GM18502 (cell line): ENCODE data around the gene LIPH.

Source experiments
- ATAC-seq: cut with Tn5 transposase; IDR thresholded peaks from one replicate; pipeline ENCODE4 v1.9.1; 2021; ENCODE audit warnings: mild to moderate bottlenecking; ENCODE audit not compliant: unreplicated experiment, poor library complexity

Gene LIPH

DNA sequence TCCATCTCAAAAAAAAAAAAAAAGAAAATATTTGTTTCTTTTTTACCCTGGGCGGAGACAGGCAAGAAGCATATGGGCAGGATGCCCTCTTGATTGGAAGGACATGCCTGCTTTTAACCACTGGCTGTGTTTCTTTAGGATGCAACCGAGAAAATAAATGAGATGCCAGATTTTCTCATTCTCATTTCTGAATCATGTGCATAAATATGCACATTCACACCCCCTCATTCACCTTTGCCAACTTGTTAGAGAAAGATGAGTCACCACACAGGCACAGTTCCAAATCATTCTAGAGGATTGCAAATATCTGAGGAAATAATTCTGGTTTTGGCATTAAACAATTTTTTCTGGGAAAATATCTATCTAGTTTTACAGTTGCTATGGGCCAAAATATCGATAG is 3.3 kb downstream of the LIPH start:
- no peak for ATAC-seq

DNA sequence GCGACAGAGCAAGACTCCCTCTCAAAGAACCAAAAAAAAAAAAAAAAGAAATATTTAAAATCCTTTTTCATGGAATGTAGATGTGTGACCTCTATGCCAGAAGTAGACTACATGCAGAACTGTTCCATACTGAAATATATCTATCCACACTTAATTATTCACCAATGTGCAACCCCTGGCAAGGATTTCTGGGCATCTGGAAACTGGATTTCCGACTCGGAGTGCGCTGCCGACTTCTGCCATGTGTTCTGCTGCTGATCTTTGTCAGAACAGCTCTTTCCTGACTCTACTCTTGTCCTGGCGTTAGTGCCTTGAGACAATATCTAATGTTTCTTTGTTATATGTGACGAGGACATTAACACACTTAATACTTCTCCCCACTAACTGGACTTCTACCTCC is 11.7 kb downstream of the LIPH start:
- no peak for ATAC-seq

DNA sequence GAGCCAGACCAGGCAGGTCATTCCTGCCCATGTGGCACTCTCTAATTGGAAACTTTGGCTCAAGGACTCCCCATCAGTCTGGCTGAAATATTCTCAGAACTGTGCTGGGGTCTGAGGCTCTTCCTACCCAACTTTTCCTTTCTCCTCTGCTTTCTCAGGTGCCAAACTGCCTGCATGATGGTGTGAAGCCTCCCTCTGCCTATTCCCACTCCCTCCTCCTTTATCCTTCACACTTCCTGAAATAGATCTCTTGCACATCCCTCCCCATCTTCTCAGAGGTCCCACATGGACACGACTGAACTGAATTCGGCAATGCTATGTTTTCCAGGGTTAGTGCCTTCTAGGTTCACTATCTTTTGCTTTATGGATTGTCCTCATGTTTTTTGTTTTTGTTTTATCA is 12.5 kb downstream of the LIPH start:
- no peak for ATAC-seq

DNA sequence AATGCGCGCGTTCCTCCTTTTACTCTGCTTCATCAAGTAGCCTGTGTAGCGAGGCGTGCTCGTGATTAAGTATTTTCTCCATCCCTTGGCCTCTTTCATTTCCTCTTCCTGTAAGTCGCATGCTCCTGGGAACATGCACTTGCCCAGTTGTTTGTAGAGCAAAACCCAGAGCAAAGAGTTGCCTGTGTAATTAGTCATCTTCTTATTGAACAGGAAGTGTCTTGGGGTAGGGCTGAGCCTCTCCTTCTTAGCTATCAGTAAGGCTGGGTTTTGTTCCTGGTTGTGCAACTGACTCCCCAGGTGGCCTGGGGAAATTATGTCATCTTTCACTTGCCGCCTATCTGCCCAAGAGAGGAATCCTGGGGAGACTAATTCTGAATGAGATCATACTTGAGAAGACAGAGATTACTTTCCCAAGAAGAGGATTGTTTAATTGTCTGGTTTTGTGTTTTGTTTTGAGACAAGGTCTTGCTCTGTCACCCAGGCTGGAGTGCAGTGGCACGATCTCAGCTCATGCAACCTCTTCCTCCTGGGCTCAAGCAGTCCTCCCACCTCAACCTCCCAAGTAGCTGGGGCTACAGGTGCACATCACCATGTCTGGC is 14.9 kb downstream of the LIPH start:
- ATAC-seq: peak; percentile 98

DNA sequence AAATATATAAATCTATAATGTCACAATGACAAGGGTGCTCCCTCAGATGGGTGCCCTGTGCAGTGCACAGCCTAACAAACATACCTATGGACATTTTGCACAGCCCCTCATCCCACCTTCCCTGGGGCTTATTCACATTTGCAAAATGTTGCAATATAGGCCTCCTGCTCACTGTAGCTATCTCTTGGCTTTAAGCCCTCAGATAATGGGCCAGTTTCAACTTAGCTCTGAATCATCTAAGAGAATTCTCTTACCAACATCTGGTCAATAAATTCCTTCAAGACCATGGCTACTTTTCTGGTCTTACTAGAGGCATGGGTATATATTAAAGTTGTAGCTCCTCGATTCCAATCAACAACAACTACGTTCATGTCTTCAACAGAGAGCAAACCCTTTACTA is 17.9 kb downstream of the LIPH start:
- no peak for ATAC-seq

DNA sequence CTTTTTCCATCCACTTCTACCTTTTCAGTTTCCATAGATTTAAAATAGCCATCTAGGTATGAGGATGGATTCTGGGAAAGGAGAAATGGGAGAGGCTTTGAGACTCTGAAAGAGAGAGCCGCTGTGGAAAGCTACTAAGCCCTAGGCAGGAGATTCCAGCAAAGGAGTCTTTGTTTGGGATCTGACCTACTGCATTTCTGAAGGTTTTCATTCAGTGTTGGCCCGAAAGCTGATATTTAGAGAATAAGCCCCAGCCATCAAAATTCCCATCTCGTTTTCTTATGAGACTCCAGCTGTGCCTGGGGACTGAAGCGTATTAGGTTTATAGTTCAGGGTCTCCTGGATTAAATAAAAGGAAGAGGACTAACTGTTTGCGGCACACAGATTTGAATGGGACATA is 19.5 kb downstream of the LIPH start:
- ATAC-seq: no peak

DNA sequence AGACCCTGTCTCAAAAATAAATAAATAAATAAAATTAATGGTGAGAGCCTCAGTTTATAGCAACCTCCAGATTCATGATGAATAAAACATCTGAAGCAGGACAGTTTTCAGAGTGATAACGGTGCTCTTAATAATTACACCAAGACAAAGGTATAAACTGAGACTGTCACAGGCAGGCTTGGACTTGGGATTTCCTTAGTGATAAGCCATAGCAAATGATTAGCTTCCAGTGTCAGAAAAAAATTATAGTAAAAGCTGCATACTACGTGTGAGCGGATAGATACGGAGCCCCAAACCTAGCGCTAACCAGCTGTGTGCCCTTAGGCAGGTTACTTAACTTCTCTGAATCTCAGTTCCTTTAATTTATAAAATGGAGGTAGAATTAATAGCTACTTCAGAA is 21.5 kb downstream of the LIPH start:
- ATAC-seq: no peak

DNA sequence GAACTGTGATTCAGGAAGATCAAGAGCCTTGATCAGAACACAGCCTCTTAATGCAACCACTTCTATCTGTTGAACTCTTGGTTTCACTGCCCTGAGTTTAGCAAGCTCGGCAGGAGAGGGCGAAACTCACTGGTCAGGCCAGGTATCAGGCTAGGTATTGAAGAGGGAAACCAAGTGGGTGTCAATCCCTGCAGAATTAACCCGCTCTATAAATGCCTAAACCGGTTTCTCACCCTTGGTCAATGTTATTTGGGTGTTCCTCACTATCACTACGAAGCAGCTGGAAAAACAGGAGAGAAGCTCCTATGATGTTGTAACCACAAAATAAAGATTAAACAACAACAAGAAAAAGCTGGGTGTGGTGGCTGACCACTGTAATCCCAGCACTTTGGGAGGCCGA is 23.9 kb downstream of the LIPH start:
- ATAC-seq: no peak

DNA sequence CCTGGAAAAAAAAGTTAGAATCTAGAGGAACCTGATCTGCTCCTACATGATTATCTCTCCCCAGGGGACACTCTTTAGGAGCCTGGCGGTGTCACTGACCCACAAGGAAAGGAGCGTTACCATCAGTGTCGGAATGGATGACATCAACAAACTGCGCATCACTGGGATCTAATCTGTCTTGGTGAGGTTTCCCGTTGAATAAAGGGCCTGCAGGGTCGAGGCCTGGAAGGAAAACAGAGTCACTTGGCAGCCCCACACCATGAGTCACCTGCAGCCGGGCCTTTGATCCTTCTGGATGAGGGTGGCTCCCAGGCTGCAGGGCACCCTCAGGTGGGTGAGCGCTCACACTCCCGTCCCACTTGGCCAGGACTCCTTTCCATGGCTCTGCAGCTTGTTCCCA is 25.0 kb downstream of the LIPH start:
- ATAC-seq: no peak

DNA sequence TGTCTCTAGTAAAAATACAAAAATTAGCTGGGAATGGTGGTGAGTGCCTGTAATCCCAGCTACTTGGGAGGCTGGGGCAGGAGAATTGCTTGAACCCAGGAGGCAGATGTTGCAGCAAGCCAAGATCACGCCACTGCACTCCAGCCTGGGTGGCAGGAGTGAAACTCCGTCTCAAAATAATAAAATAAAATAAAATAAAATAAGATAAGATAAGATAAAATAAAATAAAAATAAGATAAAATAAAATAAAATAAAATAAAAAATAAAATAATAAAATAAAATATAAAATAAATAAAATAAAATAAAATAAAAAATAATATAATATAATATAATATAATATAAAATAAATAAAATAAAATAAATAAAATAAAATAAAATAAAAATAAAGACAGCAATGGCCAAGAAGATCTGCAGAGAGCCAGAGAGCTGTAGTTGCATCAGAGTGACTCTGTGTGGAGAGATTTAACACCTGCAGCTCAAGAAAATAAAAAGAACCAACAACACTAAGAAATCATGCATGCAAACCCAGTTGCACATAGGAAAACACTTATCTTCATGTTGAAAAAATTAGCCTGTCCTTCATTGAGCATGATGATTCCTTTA is 25.9 kb downstream of the LIPH start:
- no peak for ATAC-seq

DNA sequence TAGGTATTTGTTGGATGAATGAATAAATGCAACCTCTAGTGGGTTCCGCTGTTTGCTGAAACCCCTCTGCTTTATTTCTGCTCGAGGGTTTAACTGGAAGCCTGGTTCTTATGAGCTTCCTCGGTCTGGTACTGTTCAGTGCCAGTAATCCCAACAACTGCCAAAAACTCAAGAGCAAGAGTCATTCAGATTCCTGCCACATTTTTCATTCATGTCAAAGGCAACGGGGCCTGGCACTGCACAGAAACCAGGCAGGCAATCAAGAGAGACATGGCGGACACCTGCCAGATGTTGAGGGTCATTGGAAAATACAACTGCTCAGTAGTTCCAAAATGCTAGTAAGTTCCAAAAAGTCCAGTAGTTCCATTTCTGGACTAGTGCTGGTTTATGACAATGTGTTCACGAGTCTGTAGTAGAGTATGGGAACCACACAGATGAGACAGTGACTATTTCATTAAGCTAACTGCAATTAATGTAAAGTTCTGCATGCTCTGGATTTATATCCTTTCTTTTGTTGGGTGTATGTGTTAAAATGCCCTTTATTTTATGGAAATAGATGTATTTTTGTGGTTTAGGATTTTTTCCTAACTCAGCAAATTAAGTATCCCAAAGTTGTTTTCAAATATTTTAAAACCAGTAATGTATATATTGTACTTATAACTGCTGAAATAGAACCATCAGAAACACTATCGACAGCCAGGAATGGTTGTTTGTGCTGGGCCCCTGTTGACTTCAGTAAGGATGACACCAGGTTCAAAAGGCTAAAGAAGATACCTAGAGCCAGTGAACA is 30.8 kb downstream of the LIPH start:
- no peak for ATAC-seq

DNA sequence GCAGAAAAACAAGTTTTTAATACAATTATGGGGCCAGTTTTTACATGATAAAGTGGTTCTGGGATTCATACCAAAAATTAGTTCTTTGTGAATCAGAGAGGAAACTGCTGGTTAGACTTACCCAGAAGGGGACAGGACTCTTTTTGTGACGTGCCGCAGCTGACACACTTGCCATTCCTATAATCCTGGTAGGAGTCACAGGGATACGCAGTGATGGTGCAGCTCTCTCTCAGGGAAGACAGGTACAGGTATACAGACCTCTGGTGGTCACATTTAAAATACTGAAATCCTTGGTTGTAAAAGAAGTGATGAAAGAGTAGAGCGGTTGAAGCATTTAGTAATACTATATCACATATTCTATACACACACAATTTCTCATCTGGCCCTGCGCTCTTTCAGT is 33.4 kb downstream of the LIPH start:
- no peak for ATAC-seq

DNA sequence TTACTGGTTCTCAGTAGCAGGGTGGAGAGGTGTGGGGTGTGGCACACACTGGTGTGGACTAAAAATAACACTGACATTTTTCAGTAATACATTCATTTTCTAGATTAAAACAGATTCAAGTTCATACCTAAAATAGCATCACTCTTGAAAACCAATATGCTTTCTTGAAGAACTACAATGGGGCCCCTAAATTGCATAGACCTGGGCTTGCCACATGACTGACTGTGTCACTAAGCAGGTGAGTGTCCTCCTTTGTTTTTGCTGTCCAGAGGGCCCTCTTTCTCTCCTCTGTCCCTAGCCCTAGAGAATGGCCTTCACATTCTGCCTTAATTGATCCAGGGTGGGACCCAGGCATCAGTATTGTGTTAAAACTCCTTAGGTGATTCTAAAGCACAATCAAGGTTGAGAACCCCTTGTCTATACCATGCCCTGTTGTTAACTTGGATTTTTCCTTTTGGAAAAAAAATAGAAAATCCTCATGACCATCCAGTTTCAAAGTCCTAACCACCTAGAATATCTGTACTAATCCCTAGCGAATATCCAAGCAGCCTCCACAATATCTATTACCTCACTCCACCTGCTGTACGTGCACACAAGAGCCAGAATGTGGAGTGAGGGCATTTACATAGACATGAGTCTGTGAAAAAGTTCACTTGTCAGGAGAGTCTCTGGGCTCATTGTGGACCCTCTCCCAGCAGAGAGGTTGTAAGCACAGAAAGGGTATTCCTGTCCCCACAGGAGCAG is 34.8 kb downstream of the LIPH start:
- no peak for ATAC-seq

DNA sequence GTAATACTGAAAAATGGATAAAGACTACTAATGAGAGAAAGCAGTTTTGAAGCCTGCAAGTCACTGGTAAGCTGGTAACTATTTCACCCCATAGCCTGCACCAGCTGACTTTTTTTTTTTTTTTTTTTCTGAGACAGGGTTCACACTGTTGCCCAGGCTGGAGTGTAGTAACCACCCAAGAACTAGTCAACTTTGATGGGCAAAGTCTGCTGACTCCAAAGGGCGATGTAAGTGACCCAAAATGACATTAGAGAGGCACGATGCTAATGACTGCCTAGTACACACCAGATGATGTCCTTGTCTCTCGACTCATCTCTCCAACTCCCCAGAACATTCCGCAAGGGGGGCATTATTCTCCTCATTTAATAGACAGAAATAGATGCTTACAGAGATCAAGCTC is 40.7 kb downstream of the LIPH start:
- no peak for ATAC-seq

DNA sequence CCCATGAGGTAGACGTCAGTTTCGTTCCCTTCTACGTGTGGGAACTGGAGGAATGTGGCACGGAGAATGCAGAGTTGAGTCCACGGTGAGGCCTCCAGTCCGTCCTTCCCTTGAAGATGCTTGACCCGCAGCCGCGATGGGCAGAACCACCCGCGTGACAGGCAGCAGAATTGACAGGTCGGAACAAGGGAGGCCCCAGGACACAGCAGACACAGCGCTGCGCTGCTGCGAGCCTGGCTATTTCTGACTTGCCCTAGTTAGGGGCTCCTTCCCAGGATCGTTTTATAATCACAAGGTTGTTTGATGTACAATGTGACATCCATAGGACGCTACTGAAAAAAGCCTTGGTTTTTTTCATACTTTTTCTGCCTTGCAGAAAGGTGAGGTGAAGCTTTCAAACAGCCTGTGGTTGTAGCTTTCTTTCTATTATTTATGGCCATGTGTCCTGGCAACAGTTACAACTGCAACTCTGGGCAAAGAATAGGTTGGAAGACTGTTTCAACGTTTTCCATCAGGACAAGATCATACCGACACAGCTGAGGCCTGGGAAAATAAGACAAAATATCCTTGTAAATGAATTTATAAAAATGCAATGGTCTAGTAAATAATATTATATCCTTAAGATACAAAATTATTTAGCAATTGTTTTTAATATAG is 43.9 kb downstream of the LIPH start:
- ATAC-seq: no peak

DNA sequence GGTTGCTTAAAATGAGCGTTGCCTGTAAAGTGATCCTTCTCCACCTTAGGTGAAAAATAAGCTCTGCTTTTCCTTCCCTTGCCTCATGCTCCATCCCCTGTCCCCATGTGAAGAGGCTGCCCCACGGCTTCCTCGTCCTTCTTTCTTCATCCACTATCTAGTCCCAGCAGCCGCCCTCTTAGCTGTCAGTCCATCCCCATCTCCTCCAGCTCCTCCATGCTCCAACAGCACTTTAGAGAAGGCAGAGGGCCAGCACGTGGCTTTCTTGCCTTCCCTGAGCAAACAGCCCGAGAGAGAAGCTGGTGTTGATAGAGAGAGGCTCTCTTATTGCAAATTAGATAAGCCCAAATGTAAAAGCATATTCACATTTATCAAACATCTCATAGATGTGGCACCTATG is 44.5 kb downstream of the LIPH start:
- no peak for ATAC-seq

DNA sequence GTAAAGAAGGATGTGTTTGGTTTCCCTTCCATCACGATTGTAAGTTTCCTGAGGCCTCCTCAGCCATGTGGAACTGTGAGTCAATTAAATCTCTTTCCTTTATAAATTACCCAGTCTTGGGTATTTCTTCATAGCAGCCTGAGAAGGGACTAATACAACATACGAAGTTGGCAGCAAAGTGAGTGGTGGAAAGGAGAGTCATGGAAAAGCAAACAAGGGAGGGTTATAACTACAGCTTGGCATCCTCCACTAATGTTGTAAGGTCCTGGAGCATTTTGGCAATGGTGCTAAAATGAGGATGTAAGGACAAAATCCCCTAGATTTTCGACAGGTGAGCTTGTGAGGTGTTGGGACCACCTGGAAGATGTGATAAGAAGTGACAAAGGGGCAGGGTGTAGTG is 47.8 kb downstream of the LIPH start:
- no peak for ATAC-seq

DNA sequence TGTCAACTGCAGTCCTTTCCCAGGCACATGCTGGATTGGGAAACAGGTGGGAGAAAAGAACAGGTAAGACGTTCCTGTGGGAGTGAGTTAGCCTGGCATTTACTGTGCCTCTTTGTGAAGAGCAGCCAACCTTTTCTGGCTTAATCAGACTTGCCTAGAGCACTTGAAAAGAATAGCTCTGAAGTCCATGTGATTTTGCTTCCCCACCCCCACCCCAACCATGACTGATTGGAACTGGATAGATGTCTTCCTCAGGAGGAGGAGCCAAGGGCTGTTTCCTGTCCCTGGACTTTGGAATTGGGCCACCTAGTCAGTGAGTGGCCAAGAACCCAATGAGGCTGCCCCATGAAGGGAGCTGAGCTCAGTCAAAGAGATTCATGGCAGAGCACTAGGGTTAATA is 48.9 kb downstream of the LIPH start:
- ATAC-seq: no peak

DNA sequence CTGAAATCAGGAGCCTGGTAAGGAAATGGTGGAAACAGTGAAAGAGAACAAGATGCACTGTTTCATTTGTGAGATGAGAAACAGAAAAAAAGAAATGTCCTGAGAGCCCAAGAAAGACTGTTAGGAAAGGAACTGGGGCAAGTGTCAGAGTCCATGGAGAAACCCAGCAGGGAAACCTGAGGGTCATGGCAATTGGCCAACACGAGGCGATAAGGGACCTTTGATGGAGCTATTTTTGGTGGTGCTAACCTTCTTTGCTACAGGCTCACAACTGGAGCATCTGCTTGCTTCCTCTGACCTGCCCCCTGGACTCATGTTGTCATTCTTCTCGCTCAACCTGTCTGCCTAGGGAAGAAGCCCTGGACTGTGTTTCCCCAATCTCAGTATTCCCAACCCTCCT is 49.4 kb downstream of the LIPH start:
- ATAC-seq: no peak

DNA sequence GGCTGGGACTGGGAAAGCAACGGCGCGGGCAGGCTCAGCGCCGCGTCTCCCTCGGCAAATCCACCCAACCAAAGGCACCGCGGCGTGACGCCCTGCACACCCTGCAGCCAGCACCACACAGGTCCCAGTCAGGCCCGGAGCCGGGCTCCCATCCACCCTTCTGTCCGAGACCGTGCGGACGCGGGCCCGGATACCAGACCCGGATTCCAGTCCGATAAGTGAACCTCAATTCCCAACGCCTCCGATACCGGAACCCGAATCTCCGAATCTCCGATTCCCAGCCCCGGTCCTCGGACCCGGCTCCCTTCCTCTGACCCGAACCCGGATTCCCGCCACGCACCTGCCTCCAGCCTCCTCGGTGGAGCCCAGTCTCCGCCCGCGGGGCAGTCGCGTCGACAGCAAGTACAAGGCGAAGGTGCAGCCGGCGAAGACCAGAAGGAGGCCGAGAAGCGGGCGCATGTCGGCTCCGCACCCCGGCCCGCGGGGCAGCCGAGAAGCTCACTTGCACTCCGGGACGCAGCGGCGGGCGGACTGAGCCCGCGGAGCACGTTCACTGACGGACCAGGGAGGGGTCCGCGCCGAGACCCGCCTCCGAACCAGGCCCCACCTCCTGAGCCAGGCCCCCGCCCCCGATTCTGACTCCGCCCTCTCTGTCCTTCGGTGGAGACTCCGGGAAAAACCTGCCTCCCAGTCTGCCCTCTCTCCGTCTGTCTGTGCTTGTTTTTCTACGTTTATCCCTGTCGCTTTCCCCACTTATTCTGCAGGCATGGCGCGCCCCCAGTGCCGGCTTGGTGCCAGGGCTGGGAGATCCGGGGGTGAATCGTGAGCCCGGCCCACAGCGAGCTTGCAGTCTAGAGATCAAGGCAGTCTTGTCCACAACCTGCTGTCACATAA is 53.6 kb downstream of the LIPH start, which contains the start of gene TMEM41A:
Gene TMEM41A, minus strand, starts transcription at position 533 of the 894 bp plus-strand sequence. Its CDS starts 74 bp downstream, at position 459.
- peak; percentile 95 for ATAC-seq
